Fibroblast of skin of left quadriceps (primary cell): ENCODE measurements around the gene RDH11.
"Not testable (repeated sequence)": the region's sequence is repeated elsewhere in the genome, so short reads cannot be mapped to it uniquely, and the experiment has no call there.

Source experiments
- DNase-seq, 2 experiments: peaks; one replicate each; pipeline ENCODE4 v3.0.0-alpha.2; 2013; ENCODE audit warnings: low read depth in 2 of 2

RDH11 gene

DNA sequence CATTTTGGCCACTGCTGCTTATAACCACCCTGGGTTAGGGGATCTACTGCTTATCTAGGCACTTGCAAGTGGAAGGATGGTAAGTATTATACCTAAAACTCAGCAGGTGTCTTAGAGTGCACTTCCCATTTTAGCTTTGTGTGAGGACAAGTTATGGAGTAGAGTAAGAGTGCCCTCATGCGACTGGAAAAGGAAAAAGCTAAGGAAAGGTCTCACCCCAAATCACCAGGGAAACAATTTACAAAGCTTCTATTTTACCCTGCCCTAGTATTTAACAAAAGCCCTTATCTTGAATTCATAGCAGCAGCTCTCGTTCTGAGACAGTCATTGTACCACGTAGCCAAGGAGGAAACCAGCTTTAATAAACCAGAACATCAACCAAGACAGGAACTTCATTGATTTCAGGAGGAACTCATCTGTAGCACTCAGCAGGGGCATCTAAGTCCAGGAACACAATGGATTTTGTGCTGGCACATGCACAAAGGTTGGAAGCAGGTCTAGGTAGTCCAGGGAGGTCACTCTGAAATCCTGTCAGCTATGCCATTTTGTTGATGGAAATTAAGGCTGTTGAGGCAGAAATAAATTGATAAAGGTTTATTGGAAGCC is 9.0 kb upstream of the RDH11 start:
- peak in 1 of 2 experiments; percentile 20 for DNase-seq

DNA sequence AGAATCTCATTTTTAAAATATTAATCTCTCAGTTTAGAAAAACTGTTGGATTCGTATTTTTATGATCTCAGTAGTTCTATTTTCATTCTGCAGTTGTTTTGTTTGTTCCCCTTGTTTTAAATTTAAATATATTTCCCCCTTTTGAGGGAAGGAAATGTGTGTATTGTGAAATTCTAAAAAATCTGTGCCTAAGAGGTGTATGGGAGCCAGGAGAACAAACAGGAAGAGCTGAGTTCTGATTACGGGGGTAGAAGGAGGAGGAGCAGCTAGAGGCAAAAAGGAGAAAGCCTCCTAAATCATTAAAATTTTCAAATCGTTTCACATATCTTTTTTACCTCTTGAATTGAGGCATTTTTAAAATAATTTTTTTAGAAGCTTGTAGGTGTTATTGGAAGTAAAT is 8.4 kb upstream of the RDH11 start:
- DNase-seq = no peak

DNA sequence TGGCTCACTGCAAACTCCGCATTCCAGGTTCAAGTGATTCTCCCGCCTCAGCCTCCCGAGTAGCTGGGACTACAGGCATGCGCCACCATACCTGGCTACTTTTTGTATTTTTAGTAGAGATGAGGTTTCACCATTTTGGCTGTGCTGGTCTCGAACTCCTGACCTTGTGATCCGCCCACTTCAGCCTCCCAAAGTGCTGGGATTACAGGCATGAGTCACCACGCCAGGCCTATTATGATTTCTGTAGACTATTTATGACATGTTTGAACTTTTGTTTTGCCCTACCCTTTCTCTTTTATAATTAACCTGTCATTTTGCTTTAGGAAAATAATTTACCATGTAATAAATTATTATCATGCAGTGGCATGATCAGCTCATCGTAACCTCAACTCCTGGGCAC is 5.9 kb upstream of the RDH11 start, which contains the start of gene RDH12:
Gene RDH12 (plus strand): TSS at position 395 of the 400 bp plus-strand sequence. CDS start 20,757 bp downstream, outside the sequence.
- DNase-seq = not testable (repeated sequence)

DNA sequence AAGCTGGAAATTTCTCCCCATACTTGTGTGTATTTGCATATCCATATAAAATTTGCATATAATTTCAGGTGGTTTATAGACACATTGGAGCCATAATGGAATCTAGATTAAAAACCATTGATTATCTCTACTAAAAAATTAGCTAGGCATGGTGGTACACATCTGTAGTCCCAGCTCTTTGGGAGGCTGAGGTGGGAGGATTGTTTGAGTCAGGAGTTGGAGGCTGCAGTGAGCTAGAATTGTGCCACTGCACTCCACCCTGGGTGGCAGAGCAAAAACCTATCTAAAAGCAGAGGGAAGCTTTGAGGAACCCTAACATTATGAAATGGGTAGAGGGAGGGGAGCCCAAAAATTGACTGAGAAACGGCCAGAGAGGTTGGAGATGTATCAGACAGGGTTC is 2.6 kb upstream of the RDH11 start:
- no peak for DNase-seq

DNA sequence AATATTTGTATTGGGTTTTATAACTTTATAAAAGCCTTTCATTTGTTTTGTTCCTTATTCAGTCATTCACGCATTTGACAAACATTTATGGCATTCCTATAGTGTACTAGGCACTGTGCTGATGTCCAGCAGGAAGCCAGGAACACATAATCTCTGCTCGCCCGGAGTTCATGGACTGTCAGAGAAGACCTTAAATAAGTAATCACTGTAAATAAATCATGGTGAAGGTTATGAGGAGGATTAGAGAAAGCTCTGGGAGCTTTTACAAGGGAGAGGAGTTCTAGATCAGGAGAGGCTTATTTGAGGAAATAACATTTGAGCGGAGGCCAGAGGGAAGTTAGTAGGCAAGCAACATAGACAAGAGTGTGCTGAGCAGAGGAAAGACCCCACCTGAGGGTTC is 1.4 kb upstream of the RDH11 start:
- no peak for DNase-seq

DNA sequence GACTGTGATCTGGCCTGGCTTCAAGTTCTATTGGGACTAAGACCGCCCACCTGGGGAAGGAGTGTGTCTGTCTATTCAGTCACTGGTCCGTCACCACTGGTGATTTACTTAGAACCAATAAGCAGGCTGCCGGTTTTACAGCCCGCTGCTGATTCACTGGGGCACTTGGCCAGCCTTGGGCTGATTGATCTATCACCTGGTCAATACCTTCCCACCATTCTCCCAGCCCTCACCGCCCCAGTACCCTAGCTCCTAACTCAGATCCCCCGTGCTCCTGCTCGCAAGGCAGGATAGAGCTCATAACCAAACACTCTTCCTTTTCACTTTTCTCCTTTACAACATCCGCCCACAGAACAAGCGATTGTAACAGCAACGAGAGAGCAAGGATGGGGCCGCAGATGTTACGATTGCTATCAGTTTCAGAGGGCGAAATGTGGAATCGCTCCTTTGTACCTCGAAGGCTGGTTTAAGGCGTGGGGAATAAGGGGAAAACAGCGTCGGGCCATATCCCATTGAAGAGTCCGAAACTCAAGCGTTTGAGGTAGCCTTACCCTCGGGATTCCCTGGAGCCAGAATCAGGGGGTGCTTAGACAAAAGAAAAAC is 672 bp downstream of the RDH11 start:
- peak; percentile 55 to 60 for DNase-seq

- no peak for DNase-seq
Observed at GRCh38 chr14:67690011-67690410, 5.6 kb downstream of the RDH11 start.

- DNase-seq = no peak
Observed at GRCh38 chr14:67683842-67684241, 11.7 kb downstream of the RDH11 start.

DNA sequence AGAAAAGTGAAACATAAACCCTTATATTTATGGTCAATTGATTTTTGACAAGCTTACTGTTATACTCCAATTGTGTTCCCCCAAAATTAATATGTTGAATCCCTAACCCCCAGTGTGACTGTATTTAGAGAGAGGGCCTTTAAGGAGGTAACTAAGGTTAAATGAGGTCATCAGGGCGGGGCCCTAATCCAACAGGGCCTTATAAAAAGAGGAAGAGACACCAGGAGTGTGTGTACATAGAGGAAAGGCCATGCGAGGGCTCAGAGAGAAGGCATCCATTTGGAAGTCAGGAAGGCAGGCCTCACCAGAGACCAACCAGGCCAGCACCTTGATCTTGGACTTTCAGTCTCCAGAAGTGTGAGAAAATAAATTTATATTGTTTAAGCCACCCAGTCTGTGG is 14.6 kb downstream of the RDH11 start:
- no peak for DNase-seq

DNA sequence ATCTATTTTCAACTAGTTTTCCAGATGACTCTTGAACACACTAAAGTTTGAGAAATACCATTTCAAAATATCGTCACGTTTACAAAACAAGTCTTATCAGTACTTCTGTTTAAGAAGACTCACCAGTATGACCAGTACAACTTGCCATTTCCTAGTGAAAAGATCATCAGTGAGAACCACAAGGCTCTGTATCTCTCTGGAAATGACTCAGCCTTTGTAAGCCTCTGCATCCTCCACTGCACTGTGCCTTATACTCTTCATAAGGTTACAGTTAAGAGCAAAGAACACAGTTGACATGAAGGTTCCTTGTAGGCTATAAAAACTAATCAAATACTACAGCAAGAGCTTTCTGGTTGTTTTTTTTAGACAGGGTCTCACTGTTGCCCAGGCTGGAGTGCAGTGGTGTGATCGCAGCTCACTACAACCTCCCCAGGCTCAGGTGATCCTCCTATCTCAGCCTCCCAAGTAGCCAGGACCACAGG is 15.4 kb downstream of the RDH11 start:
- no peak for DNase-seq

- DNase-seq = no peak
Observed at GRCh38 chr14:67679006-67679405, 16.6 kb downstream of the RDH11 start.

DNA sequence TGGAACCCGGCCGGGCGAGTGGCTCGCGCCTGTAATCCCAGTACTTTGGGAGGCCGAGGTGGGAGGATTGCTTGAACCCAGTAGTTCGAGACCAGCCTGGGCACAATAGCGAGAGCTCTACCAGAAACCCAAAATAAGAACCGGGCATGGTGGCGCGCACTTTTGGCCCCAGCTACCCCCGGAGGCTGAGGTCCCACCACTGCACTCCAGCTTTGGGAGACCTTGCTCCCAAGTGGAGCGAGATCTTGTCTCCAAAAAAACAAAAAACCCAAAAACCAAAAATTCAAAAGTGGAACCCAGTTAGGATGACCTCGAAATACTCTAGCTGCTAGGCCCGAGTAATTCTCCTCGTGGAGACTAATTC is 20.4 kb downstream of the RDH11 start:
- DNase-seq = no peak

DNA sequence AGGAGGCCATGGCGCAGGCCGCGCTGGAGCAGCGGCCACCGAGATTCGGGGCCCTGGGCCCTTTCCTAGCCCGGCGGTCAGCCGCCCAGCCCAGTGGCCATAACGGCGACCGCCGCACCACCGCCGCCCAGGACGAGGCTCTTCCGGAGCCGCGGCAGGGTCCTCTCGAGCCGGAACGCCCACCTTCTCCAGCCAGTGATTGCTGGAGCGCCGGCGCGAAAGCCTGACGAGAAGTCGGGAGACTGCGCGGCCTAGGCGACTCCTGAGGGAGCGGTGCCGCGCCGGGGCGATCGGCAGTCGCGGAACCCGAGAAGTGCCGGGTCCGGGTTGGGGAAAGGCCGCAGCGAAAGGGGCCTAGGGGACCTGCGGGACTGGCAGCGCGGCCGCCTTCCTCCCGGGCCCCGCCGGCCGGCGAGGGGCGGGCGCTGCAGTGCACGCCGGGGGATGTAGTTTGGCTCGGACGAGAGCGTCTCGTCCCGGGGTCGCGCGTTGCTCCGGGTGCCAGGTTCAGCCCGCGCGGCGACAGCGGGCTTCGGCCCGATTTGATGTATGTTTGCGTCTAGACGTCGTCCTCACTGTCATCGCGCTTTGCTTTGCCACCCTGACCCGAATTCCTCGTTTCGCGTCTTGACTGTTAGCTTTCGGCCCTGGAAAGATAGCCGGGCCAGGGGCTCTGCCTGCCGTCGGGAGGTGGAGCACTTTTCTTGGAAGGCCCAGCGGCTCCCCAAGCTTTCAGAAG is 20.9 kb downstream of the RDH11 start, which contains the start of gene VTI1B:
Gene VTI1B (minus strand): TSS at position 153 of the 739 bp plus-strand sequence. CDS start 143 bp downstream, at position 10.
- DNase-seq = peak; percentile 46 to 47

GRCh38 chr14:67674139-67674479 is 21.5 kb downstream of the RDH11 start:
- no peak for DNase-seq

DNA sequence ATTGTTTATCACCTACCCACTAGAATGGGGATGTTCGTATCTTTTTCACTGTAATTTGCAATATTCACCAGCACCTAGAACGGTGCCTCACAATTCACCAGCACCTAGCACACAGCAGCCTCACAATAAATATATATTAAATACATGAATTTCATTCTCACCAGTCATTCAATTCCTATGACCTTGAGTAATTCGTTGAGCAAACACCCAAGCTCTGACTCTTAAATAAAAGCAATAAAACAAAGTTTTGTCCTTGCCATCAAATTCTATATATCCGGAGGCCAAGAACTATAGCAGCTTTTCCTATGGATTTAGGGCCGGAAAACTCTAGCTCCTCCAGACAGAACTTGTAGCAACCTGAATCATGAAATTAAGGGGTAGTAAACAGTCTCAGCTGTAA is 22.1 kb downstream of the RDH11 start:
- no peak for DNase-seq

DNA sequence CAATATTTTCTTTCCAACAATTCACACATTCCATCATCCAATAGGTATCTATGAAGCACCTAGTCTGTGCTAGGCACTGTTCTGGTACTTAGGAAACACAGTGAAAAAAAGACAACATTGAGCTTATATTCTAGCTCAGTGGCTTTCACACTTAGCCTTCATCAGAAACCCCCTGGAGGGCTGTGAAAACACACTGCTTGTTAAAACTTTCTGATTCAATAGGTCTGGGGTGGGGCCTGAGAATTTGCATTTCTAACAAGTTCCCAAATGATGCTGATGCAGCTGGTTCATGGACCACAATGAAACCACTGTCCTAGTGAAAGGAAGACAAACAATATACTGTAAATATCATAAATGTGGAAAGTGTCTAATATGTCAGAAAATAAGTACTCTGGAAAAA is 27.0 kb downstream of the RDH11 start:
- no peak for DNase-seq

- peak in 1 of 2 experiments; percentile 42 for DNase-seq
Observed at GRCh38 chr14:67666750-67667449, 28.7 kb downstream of the RDH11 start.

DNA sequence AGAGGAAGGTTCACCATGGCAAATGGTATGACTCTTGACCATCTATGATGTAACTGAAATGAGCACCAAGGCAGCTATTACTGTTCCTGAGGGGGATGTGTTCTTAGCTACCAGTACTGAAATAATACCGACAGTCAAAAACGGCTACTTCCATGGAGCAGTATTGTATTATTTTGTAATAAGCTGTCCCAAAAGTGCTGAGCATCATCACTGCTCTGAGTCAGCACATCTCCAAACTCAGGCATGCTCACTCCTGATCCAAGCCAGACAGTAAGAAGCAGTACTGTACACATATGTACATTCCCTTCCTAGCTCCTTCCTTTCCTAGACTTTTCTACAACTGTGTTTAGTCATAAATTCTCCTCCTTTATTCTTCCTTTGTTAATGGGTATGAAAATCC is 29.7 kb downstream of the RDH11 start:
- peak in 1 of 2 experiments; percentile 13 for DNase-seq

GRCh38 chr14:67663633-67664032 is 31.9 kb downstream of the RDH11 start:
- DNase-seq = no peak

DNA sequence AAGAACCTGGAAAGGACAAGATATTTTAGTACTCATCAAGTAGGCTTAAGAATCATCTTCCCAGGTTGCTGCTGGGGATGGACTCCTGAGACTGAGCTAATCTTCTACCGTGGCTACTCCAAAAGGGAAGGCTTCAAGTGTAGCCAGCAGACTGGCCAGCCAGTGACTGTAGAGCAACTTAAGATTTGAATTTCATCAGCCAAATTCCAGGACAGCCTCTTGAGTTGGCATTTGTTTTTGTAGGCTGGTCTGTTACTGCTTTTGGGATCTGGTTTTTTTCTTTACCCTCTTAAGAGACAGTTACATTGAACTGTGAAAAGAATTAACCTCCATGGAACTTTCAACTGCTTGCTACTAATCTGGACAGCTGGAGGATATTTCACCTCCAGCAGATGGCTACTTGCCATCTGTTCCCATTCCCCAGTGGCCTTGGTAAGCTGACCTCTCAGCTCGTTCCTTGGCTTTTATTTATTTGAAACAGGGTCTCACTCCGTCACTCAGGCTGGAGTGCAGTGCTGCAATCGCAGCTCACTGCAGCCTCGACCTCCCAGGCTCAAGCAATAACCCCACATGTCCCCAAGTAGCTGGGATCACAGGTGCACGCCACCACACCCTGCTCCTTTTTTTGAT is 41.8 kb downstream of the RDH11 start:
- DNase-seq = no peak

GRCh38 chr14:67652189-67652588 is 43.4 kb downstream of the RDH11 start:
- DNase-seq = no peak

DNA sequence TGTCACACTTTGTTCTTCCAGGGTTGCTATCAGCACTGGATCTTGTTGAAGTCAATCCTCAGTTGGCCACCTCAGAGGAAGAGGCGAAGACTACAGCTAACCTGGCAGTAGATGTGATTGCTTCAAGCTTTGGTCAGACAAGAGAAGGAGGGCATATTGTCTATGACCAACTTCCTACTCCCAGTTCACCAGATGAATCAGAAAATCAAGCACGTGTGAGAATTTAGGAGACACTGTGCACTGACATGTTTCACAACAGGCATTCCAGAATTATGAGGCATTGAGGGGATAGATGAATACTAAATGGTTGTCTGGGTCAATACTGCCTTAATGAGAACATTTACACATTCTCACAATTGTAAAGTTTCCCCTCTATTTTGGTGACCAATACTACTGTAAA is 44.9 kb downstream of the RDH11 start:
- peak; percentile 37 to 42 for DNase-seq
